Endothelial cell of umbilical vein (primary cell): ENCODE data around the gene MUC22. TPM values are rescaled to one million over a fixed set of nuclear protein-coding genes. Genes with fewer than 3 reads are reported as not detected.

Experiments used
- BruUV-seq: library from RNA; stranded (reverse); fragments of 400-500 nt; replicated peaks from 2 replicates; lab custom pipeline; 2021; lab: Mats Ljungman, UMichigan
- CTCF ChIA-PET: fragments of 300-600, 350-600 bp; sonication (Branson Sonifier 250); formaldehyde crosslinking; loops from one replicate; lab custom pipeline; 2021; ENCODE audit warnings: antibody characterized with exemption, inconsistent platforms; lab: Charles Lee
- POLR2A ChIA-PET: fragments of 300-600, 350-600 bp; sonication (Branson Sonifier 250); formaldehyde crosslinking; loops from one replicate; lab custom pipeline; 2021; ENCODE audit warnings: antibody characterized with exemption, inconsistent platforms; lab: Charles Lee
- DNase-seq: peaks from one replicate; pipeline ENCODE4 v3.0.0-alpha.2; 2011; ENCODE audit warnings: low read depth, low spot score
- FAIRE-seq: peaks from 2 replicates; lab custom pipeline; 2011; peaks lifted over from hg19 to GRCh38; lab: Jason Lieb, UNC
- H2AFZ ChIP-seq: 2 replicates; pipeline ENCODE4 v1.6.0; 2012; ENCODE audit warnings: low read depth, low read length, control low read depth, inconsistent platforms
- H3K27ac ChIP-seq: 2 replicates; pipeline ENCODE4 v1.5.1; 2011; ENCODE audit warnings: low read depth, mild to moderate bottlenecking, control low read depth, low read length, moderate library complexity; ENCODE audit not compliant: insufficient read depth
- H3K27me3 ChIP-seq, 2 experiments: 2 replicates each; pipeline versions ENCODE4 v1.6.0 to v1.6.1; 2011; ENCODE audit warnings: low read length in 2 of 2, mixed read lengths in 1 of 2; ENCODE audit not compliant: control insufficient read depth in 2 of 2, insufficient read depth in 2 of 2
- H3K36me3 ChIP-seq, 2 experiments: 2 replicates in 1 of 2; 3 replicates in 1 of 2; pipeline ENCODE4 v1.5.1; 2011; ENCODE audit warnings: low read length in 2 of 2, mild to moderate bottlenecking in 1 of 2, moderate library complexity in 1 of 2; ENCODE audit not compliant: control insufficient read depth in 2 of 2, insufficient read depth in 2 of 2; ENCODE audit errors: extremely low read depth in 1 of 2
- H3K4me1 ChIP-seq: 3 replicates; pipeline ENCODE4 v1.5.1; 2011; ENCODE audit warnings: mild to moderate bottlenecking, low read length; ENCODE audit not compliant: control insufficient read depth, insufficient read depth; ENCODE audit errors: extremely low read depth
- H3K4me2 ChIP-seq: 2 replicates; pipeline ENCODE4 v1.6.1; 2011; ENCODE audit warnings: low read length, control low read depth, mixed read lengths; ENCODE audit not compliant: insufficient read depth
- H3K4me3 ChIP-seq, 3 experiments: fragments of 200-600 bp in 1 of 3; sonication (generic), shearing (Covaris generic) in 1 of 3; replicated peaks in 1 of 3; 2 replicates each; pipeline ENCODE4 v1.5.1; 2011 to 2016; ENCODE audit warnings: control low read depth in 3 of 3, low read length in 3 of 3, mild to moderate bottlenecking in 2 of 3, inconsistent platforms in 1 of 3, low read depth in 1 of 3, moderate library complexity in 1 of 3; ENCODE audit not compliant: insufficient read depth in 1 of 3
- H3K79me2 ChIP-seq: 2 replicates; pipeline ENCODE4 v1.6.0; 2012; ENCODE audit warnings: low read length, inconsistent platforms; ENCODE audit not compliant: control insufficient read depth, insufficient read depth
- H3K9ac ChIP-seq: replicated peaks from 2 replicates; pipeline ENCODE3; 2011; ENCODE audit warnings: low read length, control low read depth; ENCODE audit not compliant: insufficient read depth; ENCODE audit errors: extremely low read depth
- H3K9me1 ChIP-seq: replicated peaks from 3 replicates; pipeline ENCODE4 v1.6.0; 2011; ENCODE audit warnings: mild to moderate bottlenecking, low read length; ENCODE audit not compliant: control insufficient read depth, insufficient read depth; ENCODE audit errors: extremely low read depth
- H3K9me3 ChIP-seq: replicated peaks from 2 replicates; pipeline ENCODE4 v1.5.1; 2012; ENCODE audit warnings: low read length, inconsistent platforms; ENCODE audit not compliant: control insufficient read depth, insufficient read depth
- H4K20me1 ChIP-seq: replicated peaks from 2 replicates; pipeline ENCODE3; 2011; ENCODE audit warnings: mild to moderate bottlenecking, low read length; ENCODE audit not compliant: control insufficient read depth, insufficient read depth; ENCODE audit errors: extremely low read depth
- CTCF ChIP-seq, 2 donors: IDR thresholded peaks; 1 replicate in 1 of 2; 2 replicates in 1 of 2; pipeline ENCODE4 v1.5.1; 2011; ENCODE audit warnings: low read length in 2 of 2, mild to moderate bottlenecking in 2 of 2, moderate library complexity in 2 of 2, control low read depth in 1 of 2, inconsistent platforms in 1 of 2, low read depth in 1 of 2; ENCODE audit not compliant: insufficient read depth in 1 of 2; ENCODE audit errors: extremely low read depth in 1 of 2
- EZH2 ChIP-seq: IDR thresholded peaks from 2 replicates; pipeline ENCODE4 v1.6.1; 2012; ENCODE audit warnings: borderline replicate concordance, low read depth, mild to moderate bottlenecking, moderate library complexity, low read length, inconsistent platforms; ENCODE audit not compliant: severe bottlenecking
- FOS ChIP-seq: IDR thresholded peaks from 2 replicates; pipeline ENCODE4 v1.6.1; 2011; ENCODE audit warnings: mild to moderate bottlenecking, low read length, moderate library complexity, borderline replicate concordance; ENCODE audit not compliant: insufficient read depth
- JUN ChIP-seq: IDR thresholded peaks from 2 replicates; pipeline ENCODE4 v1.6.1; 2011; ENCODE audit warnings: borderline replicate concordance, low read depth; ENCODE audit not compliant: insufficient read length, insufficient read depth
- MYC ChIP-seq: IDR thresholded peaks from one replicate; pipeline ENCODE4 v1.6.1; 2011; ENCODE audit warnings: mild to moderate bottlenecking, low read depth, low read length
- dilution Hi-C: fragments of 300-500 bp; cut with MboI; formaldehyde crosslinking; loops from one replicate; pipeline ENCODE4 v1.15.0; 2019; ENCODE audit warnings: low sequenced_read_pairs; ENCODE audit not compliant: extremely low pct_ligation_motif_present
- intact Hi-C: fragments of 100-400 bp; cut with micrococcal nuclease; formaldehyde crosslinking; loops from one replicate; pipeline ENCODE4 v1.10.0; 2022
- polyA plus RNA-seq, 4 experiments: library from polyadenylated mRNA; depleted of rRNA in 3 of 4; stranded (reverse) in 3 of 4; unstranded in 1 of 4; fragments of >200 nt; gene quantifications; 2 replicates each; pipeline versions ENCODE4 v1.2.1 to v1.2.3, GENCODE V29; 2011 to 2012; ENCODE audit warnings: missing spikeins in 1 of 4
- total RNA-seq: library from RNA; stranded (reverse); gene quantifications from 2 replicates; pipeline ENCODE4 v1.2.3, GENCODE V29; 2021

Gene MUC22
- total and polyA plus RNA-seq, 2 donors (not counting 3 experiments of a cell fraction or from before 2014, with no cell fraction given) = not detected

GRCh38 chr6:30981942-30982772 lies 28.1 kb upstream of the MUC22 start:
- ChIA-PET CTCF (interaction anchor here (1.2 to 2.0 kb wide), 5 partner anchors 21 to 98 kb away, joined by 3 to 11 read pairs (median 4); no protein-coding TSS in a partner anchor), POLR2A (no interaction called here)
- Histone ChIP-seq H2AFZ (peak overlapping the region; percentile 3), H3K4me3 (no peak overlapping the region), H3K4me1 (no peaks in the 10 kb centered on the region), H3K9me3 (no peaks in the 10 kb centered on the region), H3K79me2 (no peaks in the 10 kb centered on the region), H3K36me3 (no peaks in the 10 kb centered on the region), H3K9me1 (no peaks in the 10 kb centered on the region), H3K27me3 (peaks cover 14 to 16% of the 10 kb centered on the region in 2 experiments), H3K9ac (no peak overlapping the region), H4K20me1 (no peaks in the 10 kb centered on the region), H3K27ac (no peak overlapping the region), H3K4me2 (no peak overlapping the region)
- DNase-seq (peak; percentile 43), FAIRE-seq (peak; percentile 83)
- no TSS peak for BruUV-seq
- intact Hi-C loops = no loop called here
- TF ChIP-seq MYC (no peak), FOS (no peak), EZH2 (no peak), CTCF (IDR thresholded peaks at IDR 0.05; ENCODE audit: extremely low read depth in 1 of 2, insufficient read depth in 1 of 2, low read depth in 1 of 2, low read length in 2 of 2) (peak in 1 of 2 donors; percentile 11), JUN (no peak)
- dilution Hi-C loops = no loop called here
